Loucy (cell line): ENCODE data around the gene CYSRT1.

Experiments used
- H2AFZ ChIP-seq: fragments of 200-600 bp; sonication (generic); 2 replicates; pipeline ENCODE4 v1.6.0; 2016; ENCODE audit warnings: antibody characterized with exemption, mild to moderate bottlenecking, low read length, moderate library complexity
- H3F3A ChIP-seq: fragments of 200-600 bp; 2 replicates; pipeline ENCODE4 v1.6.0; 2016; ENCODE audit warnings: antibody characterized with exemption, low read depth, mild to moderate bottlenecking
- H3K27me3 ChIP-seq: fragments of 200-600 bp; sonication (generic); 2 replicates; pipeline ENCODE4 v1.6.1; 2014; ENCODE audit warnings: low read length, mild to moderate bottlenecking; ENCODE audit not compliant: insufficient read depth, poor library complexity, severe bottlenecking
- H3K36me3 ChIP-seq: fragments of 200-600 bp; sonication (generic); 2 replicates; pipeline ENCODE4 v1.6.1; 2016; ENCODE audit warnings: low read length; ENCODE audit not compliant: insufficient read depth
- H3K4me1 ChIP-seq: fragments of 200-600 bp; sonication (generic); 2 replicates; pipeline ENCODE4 v1.5.1; 2014; ENCODE audit warnings: low read length, mild to moderate bottlenecking; ENCODE audit not compliant: insufficient read depth, poor library complexity, severe bottlenecking
- H3K4me2 ChIP-seq: fragments of 200-600 bp; sonication (generic); 2 replicates; pipeline ENCODE4 v1.6.0; 2014; ENCODE audit warnings: antibody characterized with exemption, low read length, low read depth, mild to moderate bottlenecking; ENCODE audit not compliant: poor library complexity, severe bottlenecking
- H3K4me3 ChIP-seq: fragments of 200-600 bp; sonication (generic); 2 replicates; pipeline ENCODE4 v1.5.1; 2014; ENCODE audit warnings: low read length, mild to moderate bottlenecking, mixed read lengths; ENCODE audit not compliant: poor library complexity, severe bottlenecking
- H3K79me2 ChIP-seq: fragments of 200-600 bp; sonication (generic); 2 replicates; pipeline ENCODE4 v1.6.1; 2014; ENCODE audit warnings: low read length; ENCODE audit not compliant: insufficient read depth
- H3K9ac ChIP-seq: fragments of 200-600 bp; sonication (generic); 2 replicates; pipeline ENCODE4 v1.6.0; 2014; ENCODE audit warnings: mild to moderate bottlenecking, low read depth, low read length, moderate library complexity; ENCODE audit not compliant: poor library complexity, severe bottlenecking
- H3K9me2 ChIP-seq: fragments of 200-600 bp; sonication (generic); replicated peaks from 2 replicates; pipeline ENCODE4 v1.6.1; 2016; ENCODE audit warnings: low read depth, low read length, mixed read lengths
- H3K9me3 ChIP-seq: fragments of 200-600 bp; sonication (generic); 2 replicates; pipeline ENCODE4 v1.6.1; 2014; ENCODE audit warnings: mild to moderate bottlenecking, antibody characterized with exemption, low read length, low read depth; ENCODE audit not compliant: insufficient read depth
- H4K20me1 ChIP-seq: fragments of 200-600 bp; sonication (generic); 2 replicates; pipeline ENCODE4 v1.6.0; 2014; ENCODE audit warnings: antibody characterized with exemption, low read length, mild to moderate bottlenecking; ENCODE audit not compliant: insufficient read depth, poor library complexity, severe bottlenecking
- EZH2phosphoT487 ChIP-seq: fragments of 200-600 bp; IDR thresholded peaks from 2 replicates; pipeline ENCODE4 v1.6.1; 2018; ENCODE audit warnings: antibody characterized with exemption, mild to moderate bottlenecking, moderate library complexity, borderline replicate concordance
- TF ChIP-seq, protein P1 (sequence below): fragments of 200-600 bp; sonication (generic); conservative IDR thresholded peaks from 2 replicates; pipeline ENCODE4 v1.5.1; 2014; ENCODE audit warnings: mild to moderate bottlenecking, antibody characterized with exemption, low read length

The CYSRT1 gene

DNA sequence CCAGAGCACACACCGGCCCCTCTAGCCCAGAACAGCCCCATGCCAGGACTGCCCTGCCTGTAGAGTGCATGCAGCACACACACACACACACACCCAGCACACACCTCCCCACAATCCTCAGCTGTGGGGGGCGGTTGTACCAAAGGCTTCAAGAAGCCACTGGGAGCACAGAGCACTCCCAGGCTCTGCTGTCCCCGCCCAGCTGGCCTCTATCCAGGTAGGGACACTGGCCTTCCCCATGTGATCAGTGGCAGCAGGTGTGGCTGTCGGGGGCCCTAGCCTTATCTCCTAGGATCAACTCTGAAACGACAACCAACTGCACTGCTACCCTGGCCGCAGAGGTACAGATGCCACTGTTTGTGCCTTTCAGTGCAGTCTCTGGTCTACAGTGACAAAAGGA lies 38.6 kb upstream of the CYSRT1 start:
- peaks cover 15% of the 10 kb centered on the region; the same call in 1 of the 2 replicates for H3K36me3 ChIP-seq
- H3K9me3 ChIP-seq: no peaks in the 10 kb centered on the region
- H3F3A ChIP-seq: peaks cover 8% of the 10 kb centered on the region; the same call in 1 of the 2 replicates
- H3K4me3 ChIP-seq: peak overlapping the region; percentile 96
- no peaks in the 10 kb centered on the region for H3K27me3 ChIP-seq
- H3K4me1 ChIP-seq: peaks cover 20% of the 10 kb centered on the region
- peaks cover 54% of the 10 kb centered on the region for H3K79me2 ChIP-seq
- H4K20me1 ChIP-seq: peaks cover 26% of the 10 kb centered on the region
- TF ChIP-seq EZH2phosphoT487: no peak
- TF ChIP-seq, protein P1, sequence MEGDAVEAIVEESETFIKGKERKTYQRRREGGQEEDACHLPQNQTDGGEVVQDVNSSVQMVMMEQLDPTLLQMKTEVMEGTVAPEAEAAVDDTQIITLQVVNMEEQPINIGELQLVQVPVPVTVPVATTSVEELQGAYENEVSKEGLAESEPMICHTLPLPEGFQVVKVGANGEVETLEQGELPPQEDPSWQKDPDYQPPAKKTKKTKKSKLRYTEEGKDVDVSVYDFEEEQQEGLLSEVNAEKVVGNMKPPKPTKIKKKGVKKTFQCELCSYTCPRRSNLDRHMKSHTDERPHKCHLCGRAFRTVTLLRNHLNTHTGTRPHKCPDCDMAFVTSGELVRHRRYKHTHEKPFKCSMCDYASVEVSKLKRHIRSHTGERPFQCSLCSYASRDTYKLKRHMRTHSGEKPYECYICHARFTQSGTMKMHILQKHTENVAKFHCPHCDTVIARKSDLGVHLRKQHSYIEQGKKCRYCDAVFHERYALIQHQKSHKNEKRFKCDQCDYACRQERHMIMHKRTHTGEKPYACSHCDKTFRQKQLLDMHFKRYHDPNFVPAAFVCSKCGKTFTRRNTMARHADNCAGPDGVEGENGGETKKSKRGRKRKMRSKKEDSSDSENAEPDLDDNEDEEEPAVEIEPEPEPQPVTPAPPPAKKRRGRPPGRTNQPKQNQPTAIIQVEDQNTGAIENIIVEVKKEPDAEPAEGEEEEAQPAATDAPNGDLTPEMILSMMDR: no peak
- no peak overlapping the region for H3K9ac ChIP-seq
- H3K9me2 ChIP-seq: no peaks in the 10 kb centered on the region
- H2AFZ ChIP-seq: no peak overlapping the region
- H3K4me2 ChIP-seq: peak overlapping the region; percentile 91

DNA sequence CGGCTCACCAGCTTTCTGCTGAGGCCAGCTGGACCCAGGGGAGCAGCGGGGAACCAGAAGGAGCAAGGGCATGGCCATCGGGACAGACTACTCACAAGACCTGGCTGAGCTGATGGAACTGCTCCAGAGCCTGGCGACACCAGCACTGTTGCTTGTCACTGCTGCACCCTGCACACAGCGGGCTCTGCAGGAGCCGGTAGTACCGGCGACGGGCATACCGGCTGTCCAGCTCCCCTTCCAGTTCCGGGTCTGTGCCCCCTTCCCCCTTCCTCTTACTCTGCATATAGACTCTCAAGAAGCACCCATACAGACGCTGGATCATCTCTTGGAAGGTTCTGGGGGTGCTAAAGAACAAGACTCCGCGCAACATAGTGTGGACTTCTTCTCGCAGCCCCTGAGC lies 37.6 kb upstream of the CYSRT1 start:
- Histone ChIP-seq H2AFZ (no peak overlapping the region), H4K20me1 (peaks cover 26% of the 10 kb centered on the region), H3K27me3 (no peaks in the 10 kb centered on the region), H3K79me2 (peaks cover 55% of the 10 kb centered on the region), H3K4me2 (peak overlapping the region; percentile 91), H3K9me2 (no peaks in the 10 kb centered on the region), H3K4me1 (peaks cover 20% of the 10 kb centered on the region), H3F3A (peaks cover 8% of the 10 kb centered on the region; the same call in 1 of the 2 replicates), H3K36me3 (peaks cover 15% of the 10 kb centered on the region; the same call in 1 of the 2 replicates), H3K4me3 (peak overlapping the region; percentile 96), H3K9ac (peak overlapping the region; percentile 88), H3K9me3 (no peaks in the 10 kb centered on the region)
- TF ChIP-seq, protein P1: no peak
- no peak for TF ChIP-seq EZH2phosphoT487

DNA sequence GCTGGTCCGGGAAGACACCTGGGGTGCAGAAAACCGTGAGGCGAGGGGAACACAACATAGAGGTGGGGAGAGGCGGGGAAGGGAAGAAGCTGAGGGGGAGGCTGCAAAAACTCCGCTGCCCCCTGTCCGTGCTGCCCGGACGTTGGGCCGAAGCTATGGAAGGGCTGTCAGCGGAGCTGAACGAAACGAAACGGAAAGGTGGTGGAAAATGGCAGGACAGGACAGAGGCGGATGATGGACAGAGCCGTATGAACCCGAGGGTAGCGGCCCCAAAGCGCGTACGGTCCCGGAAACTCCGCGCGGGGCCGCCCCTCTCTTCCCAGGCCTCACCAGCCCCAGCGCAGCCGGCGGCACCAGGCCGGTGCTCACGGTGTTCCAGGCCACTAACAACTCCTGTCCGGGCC lies 36.9 kb upstream of the CYSRT1 start:
- H3K4me2 ChIP-seq: peak overlapping the region; percentile 91
- no peaks in the 10 kb centered on the region for H3K27me3 ChIP-seq
- H3F3A ChIP-seq: peaks cover 8% of the 10 kb centered on the region; the same call in 1 of the 2 replicates
- no peak for TF ChIP-seq EZH2phosphoT487
- TF ChIP-seq, protein P1: no peak
- no peaks in the 10 kb centered on the region for H3K9me2 ChIP-seq
- peaks cover 12% of the 10 kb centered on the region; the same call in 1 of the 2 replicates for H3K36me3 ChIP-seq
- H3K79me2 ChIP-seq: peaks cover 55% of the 10 kb centered on the region
- peaks cover 20% of the 10 kb centered on the region for H3K4me1 ChIP-seq
- H3K9ac ChIP-seq: peak overlapping the region; percentile 88
- peak overlapping the region; percentile 80 for H2AFZ ChIP-seq
- H4K20me1 ChIP-seq: peaks cover 26% of the 10 kb centered on the region
- H3K4me3 ChIP-seq: peak overlapping the region; percentile 96
- H3K9me3 ChIP-seq: no peaks in the 10 kb centered on the region
